GM10266 (cell line): Measurements from ENCODE around the gene UMPS.

Experiments
- DNase-seq: peaks from one replicate; pipeline ENCODE4 v3.0.0; 2012; ENCODE audit errors: extremely low spot score
- TF ChIP-seq, protein P1 (sequence below): IDR thresholded peaks from 2 replicates; pipeline ENCODE4 v1.5.1; 2012; ENCODE audit warnings: mild to moderate bottlenecking, low read depth; ENCODE audit not compliant: control insufficient read depth, insufficient read depth; ENCODE audit errors: missing control alignments

Gene UMPS

DNA sequence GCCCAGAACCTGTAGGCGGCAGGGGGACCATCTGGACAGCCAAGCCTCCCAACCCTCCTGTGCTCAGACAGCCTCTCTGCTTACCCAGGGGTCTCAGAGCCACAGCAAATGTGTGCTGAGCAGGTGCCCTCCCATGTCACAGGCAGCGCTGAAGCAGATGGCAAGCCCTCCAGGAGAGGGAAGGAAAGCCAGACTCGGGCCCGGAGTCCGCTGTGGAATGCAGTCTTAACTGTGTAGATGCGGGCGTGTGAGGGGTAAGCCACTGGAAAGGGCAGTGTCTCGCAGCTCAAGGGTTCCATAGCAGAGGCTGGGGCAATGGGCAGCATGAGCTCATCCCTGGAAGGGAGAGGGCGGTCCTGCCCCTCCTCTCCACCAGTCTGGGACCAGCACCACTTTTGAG, 45.6 kb downstream of the UMPS start:
- TF ChIP-seq, protein P1, sequence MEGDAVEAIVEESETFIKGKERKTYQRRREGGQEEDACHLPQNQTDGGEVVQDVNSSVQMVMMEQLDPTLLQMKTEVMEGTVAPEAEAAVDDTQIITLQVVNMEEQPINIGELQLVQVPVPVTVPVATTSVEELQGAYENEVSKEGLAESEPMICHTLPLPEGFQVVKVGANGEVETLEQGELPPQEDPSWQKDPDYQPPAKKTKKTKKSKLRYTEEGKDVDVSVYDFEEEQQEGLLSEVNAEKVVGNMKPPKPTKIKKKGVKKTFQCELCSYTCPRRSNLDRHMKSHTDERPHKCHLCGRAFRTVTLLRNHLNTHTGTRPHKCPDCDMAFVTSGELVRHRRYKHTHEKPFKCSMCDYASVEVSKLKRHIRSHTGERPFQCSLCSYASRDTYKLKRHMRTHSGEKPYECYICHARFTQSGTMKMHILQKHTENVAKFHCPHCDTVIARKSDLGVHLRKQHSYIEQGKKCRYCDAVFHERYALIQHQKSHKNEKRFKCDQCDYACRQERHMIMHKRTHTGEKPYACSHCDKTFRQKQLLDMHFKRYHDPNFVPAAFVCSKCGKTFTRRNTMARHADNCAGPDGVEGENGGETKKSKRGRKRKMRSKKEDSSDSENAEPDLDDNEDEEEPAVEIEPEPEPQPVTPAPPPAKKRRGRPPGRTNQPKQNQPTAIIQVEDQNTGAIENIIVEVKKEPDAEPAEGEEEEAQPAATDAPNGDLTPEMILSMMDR = no peak
- DNase-seq = no peak

DNA sequence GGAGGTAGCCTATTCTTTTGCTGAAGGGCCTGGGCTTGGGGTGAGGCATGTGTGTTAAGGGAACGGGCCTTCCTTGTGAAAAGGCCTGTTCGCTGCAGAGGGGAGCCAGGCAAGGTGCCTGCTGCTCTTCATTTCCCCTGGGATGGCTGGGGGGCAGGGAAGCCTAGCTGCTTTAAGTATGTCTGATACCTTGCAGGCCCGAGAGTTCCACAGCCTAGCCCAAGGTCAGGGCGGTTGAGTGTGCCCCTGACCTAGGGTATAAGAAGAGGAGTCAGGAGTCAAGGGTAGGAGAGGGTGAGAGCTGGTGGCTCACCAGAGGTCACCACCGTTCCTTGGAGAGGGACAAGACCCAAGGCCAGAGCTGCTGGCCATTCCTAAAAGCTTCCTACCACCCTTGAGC, 46.6 kb downstream of the UMPS start:
- no peak for DNase-seq
- TF ChIP-seq, protein P1 = no peak

DNA sequence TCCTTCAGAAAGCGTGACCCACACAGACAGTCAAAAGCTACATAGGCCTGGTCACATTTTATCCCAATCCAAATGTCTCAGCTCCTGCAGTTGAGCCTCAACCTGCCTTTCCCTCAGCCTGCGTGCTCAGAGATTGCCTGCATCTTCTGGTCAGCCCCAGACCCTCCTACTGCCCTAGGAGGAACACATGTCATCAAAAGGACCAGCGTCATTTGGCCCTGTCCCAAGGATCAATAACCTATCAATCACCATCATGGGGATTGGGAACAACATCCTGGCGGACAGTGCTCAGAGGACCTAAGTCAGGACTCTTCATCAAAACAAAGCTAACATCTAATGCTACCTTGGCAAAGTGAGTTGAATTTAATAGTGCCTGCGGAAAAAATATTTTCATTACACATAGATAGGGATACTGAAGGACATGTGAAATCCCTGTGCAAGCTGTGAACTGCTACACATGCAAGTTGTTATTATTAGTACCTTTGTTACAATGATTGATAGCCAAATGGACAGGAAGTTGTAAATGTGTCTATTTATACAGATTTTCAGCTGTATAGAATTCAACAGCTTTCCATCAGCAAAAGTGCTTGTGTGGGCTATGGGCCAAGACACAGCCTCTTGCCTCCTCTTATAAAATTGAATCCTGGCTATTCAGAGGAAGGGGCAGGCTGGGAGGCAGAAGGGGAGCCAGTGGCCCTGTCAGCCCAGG, 47.7 kb downstream of the UMPS start:
- no peak for DNase-seq
- TF ChIP-seq, protein P1 = no peak

DNA sequence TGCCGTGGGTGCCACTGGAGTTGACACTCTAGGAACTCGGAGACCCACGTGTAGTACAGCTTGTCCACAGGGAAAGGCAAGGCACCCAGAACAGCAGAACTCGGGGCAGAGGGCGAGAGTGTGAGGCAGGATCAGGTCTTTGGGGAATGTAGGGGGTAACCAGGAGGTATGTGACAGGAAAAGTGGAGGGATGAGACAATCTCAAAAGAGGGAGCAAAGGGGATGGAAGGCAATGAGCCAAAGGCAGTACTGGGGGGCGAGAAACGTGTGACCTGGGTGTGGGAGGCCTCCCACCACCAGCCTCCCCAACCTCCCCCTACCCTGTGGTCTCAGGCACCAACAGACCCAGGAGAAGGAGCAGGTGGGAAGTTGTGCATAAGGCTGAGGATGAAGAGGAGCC, 48.9 kb downstream of the UMPS start:
- TF ChIP-seq, protein P1 = no peak
- no peak for DNase-seq

DNA sequence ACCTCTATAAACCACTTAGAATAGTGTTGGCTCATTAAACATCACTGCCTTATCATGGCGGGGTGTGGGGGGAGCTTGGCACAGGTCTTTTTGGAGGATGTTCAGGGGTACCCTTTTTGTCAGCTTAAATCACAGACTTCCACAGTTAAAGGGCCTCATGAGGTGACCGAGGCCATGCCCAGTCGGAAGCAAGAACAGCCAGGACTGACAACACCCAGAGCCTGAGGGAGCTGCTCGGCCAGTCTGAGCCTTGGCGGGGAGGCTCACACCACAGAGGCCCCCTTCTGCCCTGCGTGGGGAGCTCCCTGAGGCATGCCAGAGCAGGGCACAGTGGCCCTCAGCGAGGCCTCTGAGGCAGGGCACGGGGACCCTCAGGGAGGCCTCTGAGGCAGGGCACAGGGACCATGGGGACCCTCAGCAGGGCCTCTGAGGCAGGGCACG, 49.5 kb downstream of the UMPS start:
- TF ChIP-seq, protein P1 = no peak

DNA sequence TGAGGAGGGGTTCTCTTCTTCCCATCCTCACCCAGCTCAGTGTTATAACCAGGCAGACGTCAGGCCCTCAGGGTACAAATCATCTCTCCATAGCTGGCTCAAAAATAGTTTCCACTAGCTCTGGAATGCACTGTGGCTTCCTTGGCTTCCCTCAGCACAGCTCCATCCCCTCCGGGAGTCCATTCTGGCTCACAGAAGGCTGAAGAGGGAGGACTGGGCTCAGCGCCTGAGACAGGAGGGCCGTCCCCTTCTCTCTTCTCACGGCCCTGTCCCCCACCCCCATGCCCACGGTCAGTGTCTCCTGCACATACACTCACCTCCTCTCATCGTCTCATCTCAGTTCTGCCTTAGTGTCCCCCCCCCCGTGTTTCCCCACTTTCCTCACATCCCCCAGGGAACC, 50.1 kb downstream of the UMPS start:
- TF ChIP-seq, protein P1 = no peak
- DNase-seq = no peak

More for the DNA sequence above, 49.5 kb downstream of the UMPS start:
- no peak for DNase-seq

DNA sequence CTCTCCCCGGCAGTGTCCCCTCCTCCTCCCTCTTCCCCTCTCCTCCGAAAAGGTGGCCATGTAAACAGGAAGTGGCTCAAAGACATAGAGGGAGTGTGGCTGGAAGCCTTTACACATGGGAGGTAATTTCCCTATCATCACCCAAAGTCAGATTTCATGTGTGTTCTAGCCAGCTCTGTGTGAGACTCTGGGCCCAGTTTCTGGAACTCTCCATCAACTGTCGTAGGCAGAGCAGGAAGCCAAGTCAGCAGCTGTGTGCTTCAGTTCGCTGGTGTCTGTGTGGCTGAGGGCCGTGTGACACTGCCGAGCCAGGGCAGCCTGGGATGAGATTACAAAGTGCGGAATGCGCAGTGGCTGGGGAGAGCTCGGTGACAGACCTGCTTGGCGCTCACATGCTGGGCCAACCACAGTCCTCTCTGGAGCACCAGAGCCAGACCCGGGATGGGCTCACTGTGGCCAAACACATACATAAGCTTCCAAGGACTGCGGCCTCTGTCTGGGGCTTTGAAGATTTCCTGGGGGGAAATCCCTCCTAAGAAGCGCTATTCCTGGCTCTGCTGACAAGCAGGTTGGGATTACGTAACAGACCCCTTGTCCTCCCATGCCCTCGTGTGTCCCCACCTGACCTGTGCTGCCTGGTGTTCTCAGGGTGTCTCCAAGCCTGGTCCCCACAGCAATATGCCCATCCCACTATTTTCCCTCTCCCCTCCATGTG, 50.7 kb downstream of the UMPS start:
- DNase-seq = no peak
- TF ChIP-seq, protein P1 = no peak
